GM18907 (cell line): Measurements from ENCODE around the gene GAB3.

ENCODE experiments used
- ATAC-seq: cut with Tn5 transposase; IDR thresholded peaks from one replicate; pipeline ENCODE4 v1.9.1; 2021; ENCODE audit warnings: mild to moderate bottlenecking, moderate library complexity; ENCODE audit not compliant: unreplicated experiment

GAB3 gene

GRCh38 chrX:154750301-154751202 lies at the start of gene GAB3:
Gene GAB3 (minus strand): TSS chrX:154751077. CDS start chrX:154751025, 52 bp downstream.
- ATAC-seq: peak; percentile 49

GRCh38 chrX:154799556-154800348 lies 48.9 kb upstream of the GAB3 start:
- ATAC-seq: no peak

- no peak for ATAC-seq
These were observed 46.1 kb upstream of the GAB3 start for GRCh38 chrX:154797006-154797405.

GRCh38 chrX:154795016-154795415 lies 44.1 kb upstream of the GAB3 start:
- no peak for ATAC-seq

- no peak for ATAC-seq
These were observed 42.4 kb upstream of the GAB3 start for GRCh38 chrX:154793084-154793795.

- ATAC-seq: no peak
These were observed 41.1 kb upstream of the GAB3 start for GRCh38 chrX:154791939-154792338.

GRCh38 chrX:154791467-154791866 lies 40.6 kb upstream of the GAB3 start:
- no peak for ATAC-seq

GRCh38 chrX:154785716-154786115 lies 34.8 kb upstream of the GAB3 start:
- ATAC-seq: no peak

- ATAC-seq: no peak
These were observed 33.5 kb upstream of the GAB3 start for GRCh38 chrX:154784149-154784995.

GRCh38 chrX:154780968-154781367 lies 30.1 kb upstream of the GAB3 start:
- no peak for ATAC-seq

- no peak for ATAC-seq
These were observed 28.4 kb upstream of the GAB3 start for GRCh38 chrX:154779261-154779660.

- ATAC-seq: no peak
These were observed 25.9 kb upstream of the GAB3 start for GRCh38 chrX:154776753-154777152.

- no peak for ATAC-seq
These were observed 24.8 kb upstream of the GAB3 start for GRCh38 chrX:154775419-154776349.

GRCh38 chrX:154774622-154775021 lies 23.7 kb upstream of the GAB3 start:
- ATAC-seq: no peak

GRCh38 chrX:154762537-154763296 lies 11.8 kb upstream of the GAB3 start, which contains the start of gene DKC1:
Gene DKC1 (plus strand): TSS chrX:154762864. CDS start chrX:154762966, 102 bp downstream.
- peak; percentile 83 for ATAC-seq

GRCh38 chrX:154761977-154762536 lies 11.2 kb upstream of the GAB3 start:
- ATAC-seq: no peak

- ATAC-seq: no peak
These were observed 7.8 kb upstream of the GAB3 start for GRCh38 chrX:154758696-154759095.

- no peak for ATAC-seq
These were observed 893 bp upstream of the GAB3 start for GRCh38 chrX:154751669-154752271.
